NCI-H128 (cell line): ENCODE results near the gene ATAD3B.

Experiments used
- DNase-seq: peaks from one replicate; lab custom pipeline; 2025; ENCODE audit not compliant: unreplicated experiment; lab: John Stamatoyannopoulos, UW

ATAD3B gene

GRCh38 chr1:1542766-1543705 lies 71.5 kb downstream of the ATAD3B start:
- no peak for DNase-seq

GRCh38 chr1:1543706-1544099 lies 72.1 kb downstream of the ATAD3B start:
- DNase-seq, result no peak

- DNase-seq, result no peak
Observed at GRCh38 chr1:1544544-1544943, 73.0 kb downstream of the ATAD3B start.
